AG04450 (cell line): ENCODE results near the gene HOXA9. TPM values are rescaled to one million over a fixed set of nuclear protein-coding genes. Genes with fewer than 3 reads are reported as not detected.

Experiments used
- CTCF ChIA-PET: fragments of 300-600, 350-600 bp; formaldehyde crosslinking; extraction: SDS; loops from one replicate; lab custom pipeline; 2022; ENCODE audit warnings: antibody characterized with exemption, inconsistent platforms; lab: Charles Lee
- POLR2A ChIA-PET: fragments of 350-600 bp; formaldehyde crosslinking; extraction: SDS; loops from one replicate; lab custom pipeline; 2021; ENCODE audit warnings: antibody characterized with exemption, inconsistent platforms; lab: Yijun Ruan, JAX
- DNase-seq: peaks from one replicate; pipeline ENCODE4 v3.0.0-alpha.2; 2011; ENCODE audit warnings: low read depth, low spot score
- H3K27ac ChIP-seq: one replicate; pipeline ENCODE4 v1.5.1; 2012; ENCODE audit warnings: low read depth, low read length, control low read depth
- H3K27me3 ChIP-seq: one replicate; pipeline ENCODE4 v1.6.0; 2012; ENCODE audit warnings: low read length; ENCODE audit not compliant: control insufficient read depth, insufficient read depth
- H3K4me3 ChIP-seq: 2 replicates; pipeline ENCODE4 v1.5.1; 2011; ENCODE audit warnings: mild to moderate bottlenecking, low read depth, low read length, control low read depth
- H3K9me3 ChIP-seq: 2 replicates; pipeline ENCODE4 v1.5.1; 2012; ENCODE audit warnings: low read length; ENCODE audit not compliant: control insufficient read depth, insufficient read depth
- CTCF ChIP-seq: IDR thresholded peaks from 2 replicates; pipeline ENCODE4 v1.5.1; 2011; ENCODE audit warnings: low read depth, low read length, control low read depth, inconsistent platforms
- polyA plus RNA-seq: library from polyadenylated mRNA; depleted of rRNA; stranded (reverse); fragments of >200 nt; gene quantifications from 2 replicates; pipeline ENCODE4 v1.2.3, GENCODE V29; 2011

The HOXA9 gene
- polyA plus RNA-seq, 1 experiment = 1.5 TPM

GRCh38 chr7:27121684-27122076 is 43.7 kb downstream of the HOXA9 start:
- ChIA-PET CTCF (interaction anchor here (0.6 to 3.1 kb wide), 2 partner anchors 22 to 265 kb away, joined by 3 to 16 read pairs; partner anchors contain the start of gene HOXA5), POLR2A (interaction anchor here (0.8 to 5.2 kb wide), 5 partner anchors 11 to 434 kb away, joined by 3 to 42 read pairs (median 7); partner anchors contain the start of genes HOXA1 and SKAP2)
- Histone ChIP-seq H3K27ac (peak overlapping the region; percentile 94), H3K4me3 (peak overlapping the region; percentile 60), H3K9me3 (no peaks in the 10 kb centered on the region), H3K27me3 (no peaks in the 10 kb centered on the region)
- DNase-seq = no peak
- no peak for TF ChIP-seq CTCF

- ChIA-PET POLR2A (interaction anchor here (0.8 to 5.2 kb wide), 6 partner anchors 9 to 32 kb away, joined by 3 to 42 read pairs (median 8); partner anchors contain the start of genes HOXA1, HOXA4 and HOXA5), CTCF (interaction anchor here (0.6 to 3.1 kb wide), 6 partner anchors 12 to 265 kb away, joined by 3 to 16 read pairs (median 5); partner anchors contain the start of genes HOXA4 and HOXA5)
- H3K4me3 ChIP-seq = no peak overlapping the region
- H3K27ac ChIP-seq = peak overlapping the region; percentile 31
- no peak for DNase-seq
- TF ChIP-seq CTCF = no peak
- H3K9me3 ChIP-seq = no peaks in the 10 kb centered on the region
- no peaks in the 10 kb centered on the region for H3K27me3 ChIP-seq
Measured at GRCh38 chr7:27119412-27119911, 45.9 kb downstream of the HOXA9 start.

GRCh38 chr7:27118580-27118979 is 46.8 kb downstream of the HOXA9 start:
- peak overlapping the region; percentile 92 for H3K27ac ChIP-seq
- CTCF ChIA-PET = interaction anchor here (0.7 to 1.2 kb wide), 2 partner anchors 14 to 33 kb away, joined by 3 read pairs; no protein-coding TSS in a partner anchor
- no peaks in the 10 kb centered on the region for H3K9me3 ChIP-seq
- no peak for DNase-seq
- H3K27me3 ChIP-seq = no peaks in the 10 kb centered on the region
- TF ChIP-seq CTCF = no peak
- POLR2A ChIA-PET = interaction anchor here (0.6 to 5.2 kb wide), 11 partner anchors 10 to 919 kb away, joined by 3 to 42 read pairs (median 5); partner anchors contain the start of genes HNRNPA2B1, HOXA1 and HOXA5
- H3K4me3 ChIP-seq = peak overlapping the region; percentile 84

DNA sequence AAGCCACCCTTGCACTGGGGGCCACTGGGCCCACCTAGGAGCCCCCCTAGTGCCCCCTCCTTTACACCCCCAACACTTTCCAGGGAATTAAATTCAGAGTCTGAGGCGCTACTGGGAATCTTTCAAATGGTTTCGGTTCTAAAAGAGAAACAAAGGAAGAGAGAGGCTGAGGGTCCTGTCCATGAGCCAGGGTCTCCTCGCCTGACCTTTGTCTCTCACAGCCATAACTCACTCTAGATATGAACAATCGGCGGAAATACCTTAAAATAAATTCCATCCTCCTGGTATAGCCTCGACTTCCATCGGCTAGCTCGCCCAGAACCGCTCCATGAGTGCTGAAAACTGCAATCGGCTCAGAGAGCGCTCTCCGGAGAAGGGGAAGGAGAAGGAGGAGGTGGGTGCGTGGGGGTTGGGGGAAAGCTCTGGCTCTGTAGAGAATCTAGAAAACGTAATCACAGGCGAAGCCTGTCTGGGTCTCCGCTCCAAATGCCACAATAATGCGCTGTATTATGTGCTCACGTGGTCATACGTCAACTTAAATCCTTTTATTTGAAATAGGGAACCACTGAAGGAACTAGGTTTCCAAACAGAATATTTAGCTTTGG is 47.3 kb downstream of the HOXA9 start:
- Histone ChIP-seq H3K27me3 (no peaks in the 10 kb centered on the region), H3K9me3 (no peaks in the 10 kb centered on the region), H3K27ac (peak overlapping the region; percentile 92), H3K4me3 (peak overlapping the region; percentile 84)
- DNase-seq = peak; percentile 92
- no peak for TF ChIP-seq CTCF
- ChIA-PET POLR2A (interaction anchor here (0.6 to 5.2 kb wide), 11 partner anchors 10 to 918 kb away, joined by 3 to 42 read pairs (median 5); partner anchors contain the start of genes HNRNPA2B1, HOXA1 and HOXA5), CTCF (interaction anchor here (0.6 to 1.2 kb wide), 4 partner anchors 13 to 261 kb away, joined by 3 to 4 read pairs (median 3); no protein-coding TSS in a partner anchor)
